Bronchial epithelial cell (primary cell): ENCODE measurements around the gene NPR3. TPM values are rescaled to one million over a fixed set of nuclear protein-coding genes. Genes with fewer than 3 reads are reported as not detected.

ENCODE experiments used
- DNase-seq: peaks from one replicate; pipeline ENCODE4 v3.0.0-alpha.2; 2010; ENCODE audit warnings: low read depth
- FAIRE-seq: peaks from 2 replicates; lab custom pipeline; 2011; peaks lifted over from hg19 to GRCh38; lab: Jason Lieb, UNC
- H3K27me3 ChIP-seq: 2 replicates; pipeline ENCODE4 v1.5.1; 2011; ENCODE audit warnings: low read length; ENCODE audit not compliant: control insufficient read depth, insufficient read depth
- H3K36me3 ChIP-seq: 2 replicates; pipeline ENCODE4 v1.5.1; 2011; ENCODE audit warnings: low read length; ENCODE audit not compliant: control insufficient read depth, insufficient read depth
- H3K4me3 ChIP-seq: 2 replicates; pipeline ENCODE4 v1.5.1; 2011; ENCODE audit warnings: mild to moderate bottlenecking, low read depth, low read length, control low read depth
- total RNA-seq: library from RNA; depleted of rRNA; stranded (reverse); fragments of >200 nt; gene quantifications from 2 replicates; pipeline ENCODE4 v1.2.1, GENCODE V29; 2014
- TF ChIP-seq, protein P1 (sequence below): IDR thresholded peaks from 2 replicates; pipeline ENCODE4 v1.5.1; 2011; ENCODE audit warnings: mild to moderate bottlenecking, moderate library complexity, low read length, control low read depth, inconsistent platforms; ENCODE audit not compliant: insufficient read depth, severe bottlenecking

NPR3 gene
- total RNA-seq, 1 donor from 2014 or later: 17.1 TPM

DNA sequence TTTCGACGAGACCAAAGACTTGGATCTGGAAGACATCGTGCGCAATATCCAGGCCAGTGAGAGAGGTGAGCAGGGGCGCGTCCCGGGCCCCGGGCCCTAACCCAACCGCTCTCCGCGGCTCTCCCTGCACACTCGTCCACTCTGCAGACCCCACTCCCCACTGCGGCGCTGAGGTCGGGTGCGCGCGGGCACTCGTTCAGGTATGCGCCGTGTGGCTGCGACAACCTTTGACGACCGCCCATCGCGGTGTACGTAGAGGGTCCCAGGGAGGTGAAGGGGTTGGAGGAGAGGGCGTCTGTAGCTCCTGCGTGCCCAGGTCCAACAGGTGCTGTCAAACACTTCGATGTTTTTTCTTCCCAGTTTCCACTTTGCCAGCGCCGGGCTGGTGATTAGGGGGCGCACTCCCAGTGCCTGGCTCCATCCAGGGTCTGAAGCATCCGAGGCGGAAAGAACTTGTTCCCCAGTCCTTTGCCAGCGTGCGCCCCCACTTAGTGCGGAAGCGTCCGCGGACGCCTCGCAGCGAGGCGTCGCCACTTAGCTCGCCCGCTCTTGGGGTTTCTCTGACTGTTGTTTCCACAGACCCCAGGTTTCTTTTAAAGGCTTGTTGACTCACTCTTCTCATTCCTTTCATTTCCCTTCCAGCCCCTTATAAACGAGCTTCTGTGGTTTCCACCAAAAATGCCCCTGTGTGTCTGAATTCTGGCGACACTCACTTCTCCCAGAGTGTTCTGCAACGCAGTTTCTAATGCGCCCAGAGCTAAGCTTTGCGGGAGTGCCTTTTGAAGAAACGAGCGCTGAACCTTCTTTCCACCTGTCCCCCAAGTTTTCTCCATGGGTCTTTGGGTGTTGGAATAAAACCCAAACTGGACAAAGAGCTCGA is 1.6 kb downstream of the NPR3 start:
- FAIRE-seq: no peak
- H3K27me3 ChIP-seq: peaks cover 13% of the 10 kb centered on the region
- TF ChIP-seq, protein P1, sequence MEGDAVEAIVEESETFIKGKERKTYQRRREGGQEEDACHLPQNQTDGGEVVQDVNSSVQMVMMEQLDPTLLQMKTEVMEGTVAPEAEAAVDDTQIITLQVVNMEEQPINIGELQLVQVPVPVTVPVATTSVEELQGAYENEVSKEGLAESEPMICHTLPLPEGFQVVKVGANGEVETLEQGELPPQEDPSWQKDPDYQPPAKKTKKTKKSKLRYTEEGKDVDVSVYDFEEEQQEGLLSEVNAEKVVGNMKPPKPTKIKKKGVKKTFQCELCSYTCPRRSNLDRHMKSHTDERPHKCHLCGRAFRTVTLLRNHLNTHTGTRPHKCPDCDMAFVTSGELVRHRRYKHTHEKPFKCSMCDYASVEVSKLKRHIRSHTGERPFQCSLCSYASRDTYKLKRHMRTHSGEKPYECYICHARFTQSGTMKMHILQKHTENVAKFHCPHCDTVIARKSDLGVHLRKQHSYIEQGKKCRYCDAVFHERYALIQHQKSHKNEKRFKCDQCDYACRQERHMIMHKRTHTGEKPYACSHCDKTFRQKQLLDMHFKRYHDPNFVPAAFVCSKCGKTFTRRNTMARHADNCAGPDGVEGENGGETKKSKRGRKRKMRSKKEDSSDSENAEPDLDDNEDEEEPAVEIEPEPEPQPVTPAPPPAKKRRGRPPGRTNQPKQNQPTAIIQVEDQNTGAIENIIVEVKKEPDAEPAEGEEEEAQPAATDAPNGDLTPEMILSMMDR: peak; percentile 20
- H3K4me3 ChIP-seq: no peak overlapping the region
- DNase-seq: no peak
- no peaks in the 10 kb centered on the region for H3K36me3 ChIP-seq

GRCh38 chr5:32713361-32713769 is 2.2 kb downstream of the NPR3 start:
- DNase-seq (no peak), FAIRE-seq (no peak)
- TF ChIP-seq, protein P1: no peak
- Histone ChIP-seq H3K36me3 (no peaks in the 10 kb centered on the region), H3K4me3 (peak overlapping the region; percentile 20), H3K27me3 (peaks cover 13% of the 10 kb centered on the region)

DNA sequence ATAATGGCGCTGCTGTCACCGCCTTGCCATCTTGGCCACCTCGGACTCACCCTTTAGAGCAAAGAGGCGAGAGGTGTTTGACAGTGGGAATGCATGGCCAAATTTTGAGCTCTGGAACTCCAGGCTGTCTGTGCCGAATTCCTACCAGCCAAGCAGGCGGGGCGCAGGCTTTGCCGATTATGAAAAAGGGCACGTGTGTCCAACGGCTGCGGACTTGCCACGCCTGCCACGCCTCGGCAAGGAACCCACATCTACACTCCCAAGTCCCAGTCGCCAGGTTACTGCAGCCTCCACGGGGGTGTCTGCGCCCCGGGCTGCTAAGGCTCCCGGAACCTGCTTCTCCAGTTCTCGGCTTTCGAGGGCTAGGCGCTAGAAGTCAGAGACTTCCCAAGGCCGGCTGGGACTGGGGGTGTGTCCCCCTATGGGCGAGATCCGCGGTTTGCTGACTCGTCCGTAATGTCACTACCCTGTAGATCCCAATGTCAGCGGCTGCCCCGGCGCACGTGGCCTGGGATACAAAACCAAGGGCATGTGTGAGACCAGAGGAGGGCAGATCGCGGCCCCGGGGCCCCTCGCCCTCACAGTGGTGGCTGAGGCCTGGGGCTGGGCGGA is 2.8 kb downstream of the NPR3 start:
- DNase-seq (peak; percentile 64), FAIRE-seq (no peak)
- H3K36me3 ChIP-seq: no peaks in the 10 kb centered on the region
- peaks cover 13% of the 10 kb centered on the region for H3K27me3 ChIP-seq
- H3K4me3 ChIP-seq: peak overlapping the region; percentile 20
- TF ChIP-seq, protein P1: no peak

DNA sequence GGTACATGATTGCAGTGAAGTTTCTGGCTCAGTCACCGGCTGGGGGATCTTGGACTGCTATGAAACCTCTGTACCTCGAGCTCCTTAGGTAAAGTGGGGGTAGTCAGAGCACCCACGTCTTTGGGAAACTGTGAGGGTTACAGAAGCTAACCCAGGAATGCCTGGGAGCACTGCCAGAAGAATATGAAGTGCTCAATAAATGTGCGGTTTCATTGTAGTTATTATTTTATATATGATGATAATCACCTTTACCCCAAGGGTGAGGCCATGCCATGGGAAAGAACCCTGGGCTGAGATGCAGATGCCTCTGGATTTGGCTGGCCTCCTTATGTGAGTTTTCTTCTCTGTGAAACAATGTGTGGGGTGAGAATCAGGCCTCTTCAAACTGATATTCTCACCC is 3.7 kb downstream of the NPR3 start:
- TF ChIP-seq, protein P1: no peak
- no peaks in the 10 kb centered on the region for H3K36me3 ChIP-seq
- H3K4me3 ChIP-seq: no peak overlapping the region
- H3K27me3 ChIP-seq: peaks cover 13% of the 10 kb centered on the region
- FAIRE-seq (no peak), DNase-seq (no peak)

- FAIRE-seq: no peak
These were observed 9.2 kb downstream of the NPR3 start for GRCh38 chr5:32720300-32720699.

More at GRCh38 chr5:32720300-32720699, 9.2 kb downstream of the NPR3 start:
- Histone ChIP-seq H3K4me3 (no peak overlapping the region), H3K27me3 (no peaks in the 10 kb centered on the region), H3K36me3 (no peaks in the 10 kb centered on the region)
- no peak for DNase-seq
- TF ChIP-seq, protein P1: no peak
